Immature natural killer cell (primary cell): ENCODE data around the gene NADK2. TPM values are rescaled to one million over a fixed set of nuclear protein-coding genes. Genes with fewer than 3 reads are reported as not detected.

Source experiments
- DNase-seq, 3 donors: peaks; one replicate each; pipeline ENCODE4 v3.0.0; 2022; ENCODE audit warnings: mixed read lengths in 1 of 3
- H3K27ac Mint-ChIP-seq, 6 donors: one replicate each; pipeline ENCODE4 v1.8.0; 2020; ENCODE audit warnings: mixed read lengths in 6 of 6, mild to moderate bottlenecking in 5 of 6, inconsistent platforms in 4 of 6, moderate library complexity in 3 of 6
- H3K27me3 Mint-ChIP-seq, 3 donors: one replicate each; pipeline ENCODE4 v1.8.0; 2020 to 2021; ENCODE audit warnings: low read depth in 3 of 3, mild to moderate bottlenecking in 3 of 3, mixed read lengths in 3 of 3, moderate library complexity in 3 of 3, inconsistent platforms in 1 of 3
- H3K36me3 Mint-ChIP-seq, 3 donors: one replicate each; pipeline ENCODE4 v1.8.0; 2020; ENCODE audit warnings: mixed read lengths in 3 of 3, inconsistent platforms in 2 of 3, mild to moderate bottlenecking in 2 of 3
- H3K4me1 Mint-ChIP-seq, 2 donors: one replicate each; pipeline ENCODE4 v1.8.0; 2020; ENCODE audit warnings: inconsistent platforms in 2 of 2, mild to moderate bottlenecking in 2 of 2, mixed read lengths in 2 of 2, moderate library complexity in 1 of 2
- H3K4me3 Mint-ChIP-seq, 5 donors: one replicate each; pipeline ENCODE4 v1.8.0; 2020; ENCODE audit warnings: mild to moderate bottlenecking in 5 of 5, mixed read lengths in 5 of 5, inconsistent platforms in 3 of 5, moderate library complexity in 3 of 5
- H3K9me3 Mint-ChIP-seq, 6 donors: one replicate each; pipeline ENCODE4 v1.8.0; 2020; ENCODE audit warnings: mild to moderate bottlenecking in 6 of 6, mixed read lengths in 6 of 6, inconsistent platforms in 4 of 6, moderate library complexity in 3 of 6
- polyA plus RNA-seq, 3 donors: library from polyadenylated mRNA; unstranded; fragments of 300-500 nt; fragmentation: Illumina TruSeq; gene quantifications; one replicate each; pipeline ENCODE4 v1.2.3, GENCODE V29; 2021

The NADK2 gene
- polyA plus RNA-seq, 3 donors from 2014 or later: 7.2 to 9.8 (median 8.0) TPM

- H3K9me3 Mint-ChIP-seq: no peaks in the 10 kb centered on the region
- H3K27ac Mint-ChIP-seq: no peak overlapping the region
- no peak for DNase-seq
- H3K4me3 Mint-ChIP-seq: no peak overlapping the region
- H3K4me1 Mint-ChIP-seq: peaks cover 0 to 4% of the 10 kb centered on the region in 2 donors
- no peaks in the 10 kb centered on the region for H3K27me3 Mint-ChIP-seq
- H3K36me3 Mint-ChIP-seq: peaks cover 41 to 65% (median 44%) of the 10 kb centered on the region in 3 donors
These were observed 63.2 kb downstream of the NADK2 start for GRCh38 chr5:36178524-36178890.

- H3K4me1 Mint-ChIP-seq: peaks cover 0 to 4% of the 10 kb centered on the region in 2 donors
- no peaks in the 10 kb centered on the region for H3K27me3 Mint-ChIP-seq
- H3K4me3 Mint-ChIP-seq: no peak overlapping the region
- no peak for DNase-seq
- peaks cover 43 to 67% (median 44%) of the 10 kb centered on the region in 3 donors for H3K36me3 Mint-ChIP-seq
- no peak overlapping the region for H3K27ac Mint-ChIP-seq
- H3K9me3 Mint-ChIP-seq: no peaks in the 10 kb centered on the region
These were observed 63.8 kb downstream of the NADK2 start for GRCh38 chr5:36177715-36178523.

- Mint-ChIP-seq H3K4me1 (peaks cover 0 to 4% of the 10 kb centered on the region in 2 donors), H3K27me3 (no peaks in the 10 kb centered on the region), H3K9me3 (no peaks in the 10 kb centered on the region), H3K4me3 (no peak overlapping the region), H3K27ac (no peak overlapping the region), H3K36me3 (peaks cover 36 to 66% (median 44%) of the 10 kb centered on the region in 3 donors)
- DNase-seq: no peak
These were observed 64.6 kb downstream of the NADK2 start for GRCh38 chr5:36177154-36177553.

GRCh38 chr5:36175043-36175442 lies 66.7 kb downstream of the NADK2 start:
- Mint-ChIP-seq H3K4me3 (no peak overlapping the region), H3K27me3 (no peaks in the 10 kb centered on the region), H3K36me3 (peaks cover 30 to 71% (median 36%) of the 10 kb centered on the region in 3 donors), H3K9me3 (no peaks in the 10 kb centered on the region), H3K4me1 (peaks cover 0 to 4% of the 10 kb centered on the region in 2 donors), H3K27ac (peak overlapping the region in 1 of 6 donors; percentile 1)
- no peak for DNase-seq

GRCh38 chr5:36174119-36174518 lies 67.6 kb downstream of the NADK2 start:
- no peaks in the 10 kb centered on the region for H3K9me3 Mint-ChIP-seq
- peaks cover 0 to 4% of the 10 kb centered on the region in 2 donors for H3K4me1 Mint-ChIP-seq
- H3K36me3 Mint-ChIP-seq: peaks cover 23 to 64% (median 35%) of the 10 kb centered on the region in 3 donors
- peak overlapping the region in 1 of 6 donors; percentile 64 for H3K27ac Mint-ChIP-seq
- no peaks in the 10 kb centered on the region for H3K27me3 Mint-ChIP-seq
- H3K4me3 Mint-ChIP-seq: no peak overlapping the region
- no peak for DNase-seq

GRCh38 chr5:36173426-36173825 lies 68.3 kb downstream of the NADK2 start:
- Mint-ChIP-seq H3K4me3 (no peak overlapping the region), H3K27ac (no peak overlapping the region), H3K27me3 (no peaks in the 10 kb centered on the region), H3K4me1 (peaks cover 0 to 4% of the 10 kb centered on the region in 2 donors), H3K36me3 (peaks cover 16 to 59% (median 33%) of the 10 kb centered on the region in 3 donors), H3K9me3 (no peaks in the 10 kb centered on the region)
- no peak for DNase-seq

- H3K36me3 Mint-ChIP-seq: peaks cover 22 to 65% (median 39%) of the 10 kb centered on the region in 3 donors
- H3K9me3 Mint-ChIP-seq: no peaks in the 10 kb centered on the region
- no peaks in the 10 kb centered on the region for H3K27me3 Mint-ChIP-seq
These were observed 69.1 kb downstream of the NADK2 start for GRCh38 chr5:36172599-36172998.

GRCh38 chr5:36170832-36171424 lies 70.8 kb downstream of the NADK2 start:
- Mint-ChIP-seq H3K9me3 (no peaks in the 10 kb centered on the region), H3K27ac (no peak overlapping the region), H3K4me3 (no peak overlapping the region), H3K27me3 (no peaks in the 10 kb centered on the region), H3K4me1 (peaks cover 0 to 3% of the 10 kb centered on the region in 2 donors), H3K36me3 (peaks cover 26 to 70% (median 27%) of the 10 kb centered on the region in 3 donors)
- no peak for DNase-seq

More at GRCh38 chr5:36172599-36172998, 69.1 kb downstream of the NADK2 start:
- H3K27ac Mint-ChIP-seq: no peak overlapping the region
- DNase-seq: no peak
- H3K4me1 Mint-ChIP-seq: peaks cover 0 to 4% of the 10 kb centered on the region in 2 donors
- H3K4me3 Mint-ChIP-seq: no peak overlapping the region

- Mint-ChIP-seq H3K36me3 (peaks cover 15 to 72% (median 15%) of the 10 kb centered on the region in 3 donors), H3K4me3 (no peak overlapping the region), H3K9me3 (no peaks in the 10 kb centered on the region), H3K27ac (peak overlapping the region in 1 of 6 donors; percentile 7), H3K4me1 (no peaks in the 10 kb centered on the region), H3K27me3 (no peaks in the 10 kb centered on the region)
- no peak for DNase-seq
These were observed 73.0 kb downstream of the NADK2 start for GRCh38 chr5:36168737-36169136.

GRCh38 chr5:36164461-36164860 lies 77.3 kb downstream of the NADK2 start:
- DNase-seq: no peak
- Mint-ChIP-seq H3K4me1 (peaks cover 2 to 13% of the 10 kb centered on the region in 2 donors), H3K27ac (no peak overlapping the region), H3K36me3 (peaks cover 23 to 68% (median 30%) of the 10 kb centered on the region in 3 donors), H3K4me3 (no peak overlapping the region), H3K27me3 (no peaks in the 10 kb centered on the region), H3K9me3 (no peaks in the 10 kb centered on the region)

GRCh38 chr5:36162810-36163486 lies 78.8 kb downstream of the NADK2 start:
- H3K27me3 Mint-ChIP-seq: no peaks in the 10 kb centered on the region
- peaks cover 5 to 18% of the 10 kb centered on the region in 2 donors for H3K4me1 Mint-ChIP-seq
- no peak for DNase-seq
- no peaks in the 10 kb centered on the region for H3K9me3 Mint-ChIP-seq
- peak overlapping the region in 2 of 6 donors; percentile 34 to 45 for H3K27ac Mint-ChIP-seq
- no peak overlapping the region for H3K4me3 Mint-ChIP-seq
- H3K36me3 Mint-ChIP-seq: peaks cover 25 to 73% (median 27%) of the 10 kb centered on the region in 3 donors

- DNase-seq: no peak
- Mint-ChIP-seq H3K4me3 (no peak overlapping the region), H3K9me3 (no peaks in the 10 kb centered on the region), H3K27me3 (no peaks in the 10 kb centered on the region), H3K36me3 (peaks cover 25 to 69% (median 35%) of the 10 kb centered on the region in 3 donors), H3K27ac (no peak overlapping the region), H3K4me1 (peaks cover 5 to 30% of the 10 kb centered on the region in 2 donors)
These were observed 80.4 kb downstream of the NADK2 start for GRCh38 chr5:36161361-36161760.

- H3K4me3 Mint-ChIP-seq: no peak overlapping the region
- no peak overlapping the region for H3K27ac Mint-ChIP-seq
- H3K36me3 Mint-ChIP-seq: peaks cover 25 to 68% (median 42%) of the 10 kb centered on the region in 3 donors
- peaks cover 5 to 30% of the 10 kb centered on the region in 2 donors for H3K4me1 Mint-ChIP-seq
- H3K27me3 Mint-ChIP-seq: no peaks in the 10 kb centered on the region
- no peak for DNase-seq
- no peaks in the 10 kb centered on the region for H3K9me3 Mint-ChIP-seq
These were observed 81.1 kb downstream of the NADK2 start for GRCh38 chr5:36160617-36161016.

GRCh38 chr5:36158144-36158543 lies 83.6 kb downstream of the NADK2 start:
- Mint-ChIP-seq H3K27ac (no peak overlapping the region), H3K4me1 (peaks cover 16 to 42% of the 10 kb centered on the region in 2 donors), H3K4me3 (no peak overlapping the region), H3K36me3 (peaks cover 31 to 55% (median 46%) of the 10 kb centered on the region in 3 donors), H3K27me3 (no peaks in the 10 kb centered on the region), H3K9me3 (no peaks in the 10 kb centered on the region)
- no peak for DNase-seq
